ENCODE results near the gene EML6. TPM values are rescaled to one million over a fixed set of nuclear protein-coding genes. Genes with fewer than 3 reads are reported as not detected.

EML6 gene
- total and polyA plus RNA-seq, 10 of the 15 experiments (the other 5 are each of a cell fraction or from before 2014, with no cell fraction given) = 0.09 to 0.67 (median 0.21) TPM

- WGBS (ENCODE audit: insufficient coverage, insufficient replicate concordance, low lambda C conversion rate, missing lambda C conversion rate) = 26% methylated on average over 3 of the region's 3 CpGs
- no TSS peak for BruUV-seq (replicated peaks)
These were observed 136.0 kb downstream of the EML6 start for GRCh38 chr2:54859416-54859815.

More at GRCh38 chr2:54859416-54859815, 136.0 kb downstream of the EML6 start:
- intact Hi-C loops (cut with micrococcal nuclease; ENCODE audit: unreplicated experiment) = no loop called here
- Histone ChIP-seq H3K9ac (ENCODE audit: control insufficient read depth, insufficient read depth, low read length) (no peak overlapping the region), H3K4me3 (no peak overlapping the region), H3K27me3 (replicated peaks in 1 of 2; ENCODE audit: control insufficient read depth in 2 of 2, insufficient read depth in 2 of 2, low read length in 1 of 2) (no peaks in the 10 kb centered on the region; a peak in 1 of 4 replicates), H3K4me2 (ENCODE audit: control insufficient read depth, insufficient read depth) (no peak overlapping the region), H3K79me2 (ENCODE audit: control insufficient read depth, insufficient read depth, low read length) (no peaks in the 10 kb centered on the region), H4K20me1 (ENCODE audit: control insufficient read depth, insufficient read depth) (no peaks in the 10 kb centered on the region), H3K9me3 (replicated peaks; ENCODE audit: control insufficient read depth, insufficient read depth, low read length) (no peaks in the 10 kb centered on the region), H2AFZ (ENCODE audit: control insufficient read depth, low read depth, low read length) (no peak overlapping the region), H3K36me3 (ENCODE audit: control insufficient read depth in 2 of 2, insufficient read depth in 2 of 2, low read length in 1 of 2) (no peaks in the 10 kb centered on the region), H3K4me1 (ENCODE audit: control insufficient read depth, insufficient read depth, low read length) (no peaks in the 10 kb centered on the region), H3K27ac (ENCODE audit: control insufficient read depth, insufficient read depth) (no peak overlapping the region)
- FAIRE-seq (no peak), ATAC-seq (no peak), DNase-seq (ENCODE audit: low read depth, low spot score) (no peak)
- ChIA-PET SMC1A (ENCODE audit: uncharacterized antibody, unreplicated experiment) (interaction anchor here (1.0 to 1.8 kb wide), 2 partner anchors 151 to 360 kb away, joined by 3 to 4 read pairs; no protein-coding TSS in a partner anchor), POLR2A (no interaction called here), RAD21 (ENCODE audit: unreplicated experiment) (no interaction called here), CTCF (interaction anchor here (1.7 kb wide), 1 partner anchor 310 kb away, joined by 4 read pairs; no protein-coding TSS in a partner anchor)
- no peak for TF ChIP-seq ZNF384 (IDR thresholded peaks at IDR 0.05; ENCODE audit: borderline replicate concordance, low read depth, low read length)
- no peak for TF ChIP-seq ZBTB11 (CRISPR knock-in tag; IDR thresholded peaks at IDR 0.05)
- TF ChIP-seq SP1 (IDR thresholded peaks at IDR 0.05; ENCODE audit: low read depth, low read length) = no peak
- TF ChIP-seq RAD21 (IDR thresholded peaks at IDR 0.05; ENCODE audit: insufficient read depth, low read depth, low read length) = no peak; the same call in 1 of the 2 replicates
- TF ChIP-seq POU2F2 (IDR thresholded peaks at IDR 0.05; ENCODE audit: borderline replicate concordance, low read depth, low read length) = no peak
- no peak for TF ChIP-seq MYC (IDR thresholded peaks at IDR 0.05; ENCODE audit: insufficient read depth, insufficient read length, insufficient replicate concordance, low read length, severe bottlenecking)
- TF ChIP-seq MXI1 (IDR thresholded peaks at IDR 0.05; ENCODE audit: low read depth, low read length) = no peak
- no peak for TF ChIP-seq IKZF2 (IDR thresholded peaks at IDR 0.05)
- TF ChIP-seq PAX8 (IDR thresholded peaks at IDR 0.05) = no peak
- no peak for TF ChIP-seq CHD1 (IDR thresholded peaks at IDR 0.05; ENCODE audit: low read depth, low read length)
- in situ Hi-C loops (cut with MboI) = no loop called here

Data from GM12878 (cell line).